DND-41 (cell line): Measurements from ENCODE around the gene THSD7A.

Source experiments
- ATAC-seq: fragments of 200-7000 bp; cut with Tn5 transposase; 3 replicates; pipeline ENCODE4 v1.9.1; 2021; ENCODE audit warnings: low read depth; ENCODE audit not compliant: insufficient read depth
- DNase-seq: peaks from one replicate; pipeline ENCODE4 v3.0.0-alpha.2; 2020
- H2AFZ ChIP-seq: 2 replicates; pipeline ENCODE4 v1.6.0; 2012; ENCODE audit warnings: low read depth, low read length
- H3K27ac ChIP-seq: 2 replicates; pipeline ENCODE4 v1.5.1; 2012; ENCODE audit warnings: low read length, inconsistent platforms
- H3K27me3 ChIP-seq: fragments of 200-600 bp; sonication (generic); 2 replicates; pipeline ENCODE4 v1.6.0; 2012; ENCODE audit warnings: low read length, mild to moderate bottlenecking, inconsistent platforms; ENCODE audit not compliant: insufficient read depth, poor library complexity
- H3K36me3 ChIP-seq: 2 replicates; pipeline ENCODE4 v1.5.1; 2012; ENCODE audit warnings: low read length, inconsistent platforms; ENCODE audit not compliant: insufficient read depth
- H3K4me1 ChIP-seq: 2 replicates; pipeline ENCODE4 v1.5.1; 2012; ENCODE audit warnings: mild to moderate bottlenecking, low read length; ENCODE audit not compliant: insufficient read depth
- H3K4me2 ChIP-seq: 2 replicates; pipeline ENCODE4 v1.6.0; 2012; ENCODE audit warnings: mild to moderate bottlenecking, moderate library complexity, low read length, inconsistent platforms; ENCODE audit not compliant: insufficient read depth
- H3K4me3 ChIP-seq, 2 experiments: fragments of 200-600 bp in 1 of 2; shearing (Covaris generic) in 1 of 2; 2 replicates each; pipeline ENCODE4 v1.5.1; 2012 to 2016; ENCODE audit warnings: inconsistent platforms in 2 of 2, low read length in 2 of 2, mild to moderate bottlenecking in 2 of 2, low read depth in 1 of 2, moderate library complexity in 1 of 2
- H3K79me2 ChIP-seq: 2 replicates; pipeline ENCODE4 v1.6.0; 2012; ENCODE audit warnings: low read length, inconsistent platforms; ENCODE audit not compliant: insufficient read depth
- H3K9ac ChIP-seq: 2 replicates; pipeline ENCODE4 v1.6.0; 2012; ENCODE audit warnings: low read depth, mild to moderate bottlenecking, inconsistent platforms, low read length, moderate library complexity
- H3K9me3 ChIP-seq: 2 replicates; pipeline ENCODE4 v1.5.1; 2012; ENCODE audit warnings: low read length, moderate library complexity, mild to moderate bottlenecking, inconsistent platforms; ENCODE audit not compliant: insufficient read depth, severe bottlenecking
- H4K20me1 ChIP-seq: 2 replicates; pipeline ENCODE4 v1.6.0; 2012; ENCODE audit warnings: low read length; ENCODE audit not compliant: insufficient read depth
- EZH2 ChIP-seq: IDR thresholded peaks from 3 replicates; pipeline ENCODE4 v1.6.1; 2012; ENCODE audit warnings: borderline replicate concordance, low read depth, mild to moderate bottlenecking, moderate library complexity, low read length, inconsistent platforms; ENCODE audit not compliant: severe bottlenecking
- TF ChIP-seq, protein P1 (sequence below): IDR thresholded peaks from 2 replicates; pipeline ENCODE4 v1.5.1; 2012; ENCODE audit warnings: borderline replicate concordance, low read length, moderate library complexity, mild to moderate bottlenecking; ENCODE audit not compliant: poor library complexity, severe bottlenecking; ENCODE audit errors: extremely low read depth

Gene THSD7A

GRCh38 chr7:11760372-11760771, 71.6 kb downstream of the THSD7A start:
- H3K27me3 ChIP-seq, result no peaks in the 10 kb centered on the region
- no peak overlapping the region for H3K4me2 ChIP-seq
- H3K9me3 ChIP-seq, result no peaks in the 10 kb centered on the region
- TF ChIP-seq, protein P1, sequence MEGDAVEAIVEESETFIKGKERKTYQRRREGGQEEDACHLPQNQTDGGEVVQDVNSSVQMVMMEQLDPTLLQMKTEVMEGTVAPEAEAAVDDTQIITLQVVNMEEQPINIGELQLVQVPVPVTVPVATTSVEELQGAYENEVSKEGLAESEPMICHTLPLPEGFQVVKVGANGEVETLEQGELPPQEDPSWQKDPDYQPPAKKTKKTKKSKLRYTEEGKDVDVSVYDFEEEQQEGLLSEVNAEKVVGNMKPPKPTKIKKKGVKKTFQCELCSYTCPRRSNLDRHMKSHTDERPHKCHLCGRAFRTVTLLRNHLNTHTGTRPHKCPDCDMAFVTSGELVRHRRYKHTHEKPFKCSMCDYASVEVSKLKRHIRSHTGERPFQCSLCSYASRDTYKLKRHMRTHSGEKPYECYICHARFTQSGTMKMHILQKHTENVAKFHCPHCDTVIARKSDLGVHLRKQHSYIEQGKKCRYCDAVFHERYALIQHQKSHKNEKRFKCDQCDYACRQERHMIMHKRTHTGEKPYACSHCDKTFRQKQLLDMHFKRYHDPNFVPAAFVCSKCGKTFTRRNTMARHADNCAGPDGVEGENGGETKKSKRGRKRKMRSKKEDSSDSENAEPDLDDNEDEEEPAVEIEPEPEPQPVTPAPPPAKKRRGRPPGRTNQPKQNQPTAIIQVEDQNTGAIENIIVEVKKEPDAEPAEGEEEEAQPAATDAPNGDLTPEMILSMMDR, result no peak
- TF ChIP-seq EZH2, result no peak
- H3K4me1 ChIP-seq, result no peaks in the 10 kb centered on the region
- no peaks in the 10 kb centered on the region for H3K79me2 ChIP-seq
- DNase-seq, result no peak
- H2AFZ ChIP-seq, result no peak overlapping the region
- H3K9ac ChIP-seq, result no peak overlapping the region
- no peaks in the 10 kb centered on the region for H3K36me3 ChIP-seq
- H3K4me3 ChIP-seq, result no peak overlapping the region
- ATAC-seq, result no peak
- no peaks in the 10 kb centered on the region for H4K20me1 ChIP-seq
- no peak overlapping the region for H3K27ac ChIP-seq

GRCh38 chr7:11758627-11759111, 73.3 kb downstream of the THSD7A start:
- no peak overlapping the region for H3K4me3 ChIP-seq
- no peaks in the 10 kb centered on the region for H4K20me1 ChIP-seq
- no peak overlapping the region for H3K9ac ChIP-seq
- TF ChIP-seq EZH2, result no peak
- TF ChIP-seq, protein P1, result no peak
- H3K27me3 ChIP-seq, result no peaks in the 10 kb centered on the region
- no peak overlapping the region for H3K4me2 ChIP-seq
- H3K9me3 ChIP-seq, result no peaks in the 10 kb centered on the region
- H3K27ac ChIP-seq, result no peak overlapping the region
- no peaks in the 10 kb centered on the region for H3K4me1 ChIP-seq
- no peak for ATAC-seq
- no peak overlapping the region for H2AFZ ChIP-seq
- DNase-seq, result no peak
- no peaks in the 10 kb centered on the region for H3K36me3 ChIP-seq
- no peaks in the 10 kb centered on the region for H3K79me2 ChIP-seq

GRCh38 chr7:11757153-11757552, 74.8 kb downstream of the THSD7A start:
- Histone ChIP-seq H3K4me3 (no peak overlapping the region), H2AFZ (no peak overlapping the region), H3K4me2 (no peak overlapping the region), H3K9me3 (no peaks in the 10 kb centered on the region), H3K9ac (no peak overlapping the region), H3K27ac (no peak overlapping the region), H3K79me2 (no peaks in the 10 kb centered on the region), H4K20me1 (no peaks in the 10 kb centered on the region), H3K36me3 (no peaks in the 10 kb centered on the region), H3K4me1 (no peaks in the 10 kb centered on the region), H3K27me3 (no peaks in the 10 kb centered on the region)
- TF ChIP-seq, protein P1, result no peak
- TF ChIP-seq EZH2, result no peak
- ATAC-seq, result no peak
- no peak for DNase-seq

GRCh38 chr7:11754933-11755332, 77.1 kb downstream of the THSD7A start:
- Histone ChIP-seq H3K36me3 (no peaks in the 10 kb centered on the region), H3K79me2 (no peaks in the 10 kb centered on the region), H3K9ac (no peak overlapping the region), H3K4me1 (no peaks in the 10 kb centered on the region), H3K27ac (no peak overlapping the region), H3K9me3 (no peaks in the 10 kb centered on the region), H3K4me3 (no peak overlapping the region), H2AFZ (no peak overlapping the region), H3K27me3 (no peaks in the 10 kb centered on the region), H4K20me1 (no peaks in the 10 kb centered on the region), H3K4me2 (no peak overlapping the region)
- ATAC-seq (no peak), DNase-seq (no peak)
- TF ChIP-seq, protein P1, result no peak
- TF ChIP-seq EZH2, result no peak
